HepG2 (cell line): ENCODE measurements around the gene ZFHX3. TPM values are rescaled to one million over a fixed set of nuclear protein-coding genes. Genes with fewer than 3 reads are reported as not detected.

Experiments used
- JUN ChIP-seq: sonication (generic); formaldehyde crosslinking; IDR thresholded peaks from 2 replicates; pipeline ENCODE4 v1.4.0; 2020; ENCODE audit warnings: mild to moderate bottlenecking, missing genetic modification reagents
- KDM4B ChIP-seq: sonication (generic); formaldehyde crosslinking; IDR thresholded peaks from 2 replicates; pipeline ENCODE4 v1.4.0; 2020; ENCODE audit warnings: missing genetic modification reagents
- MEIS2 ChIP-seq: sonication (generic); formaldehyde crosslinking; IDR thresholded peaks from 2 replicates; pipeline ENCODE4 v1.9.0; 2021; ENCODE audit warnings: mild to moderate bottlenecking, missing genetic modification reagents
- NFIC ChIP-seq: IDR thresholded peaks from 2 replicates; pipeline ENCODE4 v1.6.1; 2012; ENCODE audit warnings: mild to moderate bottlenecking, low read length, inconsistent platforms
- POLR2A ChIP-seq, 2 experiments: IDR thresholded peaks; 2 replicates each; pipeline ENCODE4 v1.6.1; 2011; ENCODE audit warnings: low read depth in 2 of 2, low read length in 2 of 2, mild to moderate bottlenecking in 1 of 2, moderate library complexity in 1 of 2; ENCODE audit not compliant: insufficient read depth in 1 of 2
- RFX3 ChIP-seq: IDR thresholded peaks from 2 replicates; pipeline ENCODE4 v1.6.1; 2016; ENCODE audit warnings: missing biosample characterization, missing genetic modification reagents
- SCMH1 ChIP-seq: sonication (generic); formaldehyde crosslinking; IDR thresholded peaks from 2 replicates; pipeline ENCODE4 v1.9.0; 2021; ENCODE audit warnings: missing genetic modification reagents, mild to moderate bottlenecking, borderline replicate concordance
- SP140L ChIP-seq: sonication (generic); formaldehyde crosslinking; IDR thresholded peaks from 2 replicates; pipeline ENCODE4 v1.4.0; 2020; ENCODE audit warnings: missing genetic modification reagents, borderline replicate concordance
- TARDBP ChIP-seq: sonication (generic); formaldehyde crosslinking; IDR thresholded peaks from 2 replicates; pipeline ENCODE4 v1.8.0; 2022; ENCODE audit warnings: mild to moderate bottlenecking, missing genetic modification reagents
- ZFX ChIP-seq: sonication (generic); formaldehyde crosslinking; IDR thresholded peaks from 2 replicates; pipeline ENCODE4 v1.4.0; 2020; ENCODE audit warnings: mild to moderate bottlenecking, low read depth, missing genetic modification reagents, moderate library complexity
- ZFY ChIP-seq: sonication (generic); formaldehyde crosslinking; IDR thresholded peaks from 2 replicates; pipeline ENCODE4 v1.4.0; 2020; ENCODE audit warnings: missing genetic modification reagents
- ZNF121 ChIP-seq: sonication (generic); formaldehyde crosslinking; IDR thresholded peaks from 2 replicates; pipeline ENCODE4 v1.5.0; 2020; ENCODE audit warnings: mild to moderate bottlenecking, missing genetic modification reagents
- ZNF460 ChIP-seq: sonication (generic); formaldehyde crosslinking; IDR thresholded peaks from 2 replicates; pipeline ENCODE4 v1.5.1; 2020; ENCODE audit warnings: missing genetic modification reagents, mild to moderate bottlenecking, borderline replicate concordance
- ZNF468 ChIP-seq: sonication (generic); formaldehyde crosslinking; IDR thresholded peaks from 2 replicates; pipeline ENCODE4 v1.8.0; 2022; ENCODE audit warnings: mild to moderate bottlenecking, moderate library complexity, missing genetic modification reagents
- ZNF572 ChIP-seq: sonication (generic); formaldehyde crosslinking; IDR thresholded peaks from 2 replicates; pipeline ENCODE4 v1.5.1; 2020; ENCODE audit warnings: mild to moderate bottlenecking, missing genetic modification reagents
- polyA plus RNA-seq, 8 experiments: library from polyadenylated mRNA; depleted of rRNA in 3 of 8; stranded (reverse) in 7 of 8; unstranded in 1 of 8; fragments of >200 nt; fragmentation: Illumina TruSeq in 4 of 8; extraction: Trizol in 4 of 8; gene quantifications; 2 replicates each; pipeline versions ENCODE4 v1.2.1 to v1.2.3, GENCODE V29; 2011 to 2016; ENCODE audit warnings: low read depth in 4 of 8, missing spikeins in 1 of 8, mixed read lengths in 1 of 8; ENCODE audit not compliant: insufficient read depth in 1 of 8
- total RNA-seq, 5 experiments: library from RNA; depleted of rRNA; stranded (reverse); fragments of >200 nt; fragmentation: Illumina TruSeq; extraction: Trizol; gene quantifications; 2 replicates each; pipeline ENCODE4 v1.2.3, GENCODE V29; 2016; ENCODE audit warnings: low read depth in 1 of 5
- TF ChIP-seq, protein P1 (sequence below): IDR thresholded peaks from 2 replicates; pipeline ENCODE4 v1.6.1; 2012; ENCODE audit warnings: low read depth, low read length, improper control_type of control experiment
- TF ChIP-seq, protein P2 (sequence below): sonication (generic); formaldehyde crosslinking; IDR thresholded peaks from 2 replicates; pipeline ENCODE4 v1.4.0; 2020; ENCODE audit warnings: missing genetic modification reagents

ZFHX3 gene
- total and polyA plus RNA-seq, 2 of the 13 experiments (the other 11 are each of a cell fraction or from before 2014, with no cell fraction given): 5.0 to 6.0 TPM

- TF ChIP-seq, protein P1, sequence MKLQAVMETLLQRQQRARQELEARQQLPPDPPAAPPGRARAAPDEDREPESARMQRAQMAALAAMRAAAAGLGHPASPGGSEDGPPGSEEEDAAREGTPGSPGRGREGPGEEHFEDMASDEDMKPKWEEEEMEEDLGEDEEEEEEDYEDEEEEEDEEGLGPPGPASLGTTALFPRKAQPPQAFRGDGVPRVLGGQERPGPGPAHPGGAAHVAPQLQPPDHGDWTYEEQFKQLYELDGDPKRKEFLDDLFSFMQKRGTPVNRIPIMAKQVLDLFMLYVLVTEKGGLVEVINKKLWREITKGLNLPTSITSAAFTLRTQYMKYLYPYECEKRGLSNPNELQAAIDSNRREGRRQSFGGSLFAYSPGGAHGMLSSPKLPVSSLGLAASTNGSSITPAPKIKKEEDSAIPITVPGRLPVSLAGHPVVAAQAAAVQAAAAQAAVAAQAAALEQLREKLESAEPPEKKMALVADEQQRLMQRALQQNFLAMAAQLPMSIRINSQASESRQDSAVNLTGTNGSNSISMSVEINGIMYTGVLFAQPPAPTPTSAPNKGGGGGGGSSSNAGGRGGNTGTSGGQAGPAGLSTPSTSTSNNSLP: no peak
- TF ChIP-seq NFIC: no peak
- TF ChIP-seq MEIS2: no peak
- TF ChIP-seq RFX3 (CRISPR knock-in tag): no peak
- no peak for TF ChIP-seq ZNF468
- TF ChIP-seq ZNF121 (CRISPR knock-in tag): peak; percentile 44; the same call in 1 of the 2 replicates
- no peak for TF ChIP-seq TARDBP
- TF ChIP-seq KDM4B: no peak
- TF ChIP-seq SCMH1 (CRISPR knock-in tag): no peak
- TF ChIP-seq, protein P2, sequence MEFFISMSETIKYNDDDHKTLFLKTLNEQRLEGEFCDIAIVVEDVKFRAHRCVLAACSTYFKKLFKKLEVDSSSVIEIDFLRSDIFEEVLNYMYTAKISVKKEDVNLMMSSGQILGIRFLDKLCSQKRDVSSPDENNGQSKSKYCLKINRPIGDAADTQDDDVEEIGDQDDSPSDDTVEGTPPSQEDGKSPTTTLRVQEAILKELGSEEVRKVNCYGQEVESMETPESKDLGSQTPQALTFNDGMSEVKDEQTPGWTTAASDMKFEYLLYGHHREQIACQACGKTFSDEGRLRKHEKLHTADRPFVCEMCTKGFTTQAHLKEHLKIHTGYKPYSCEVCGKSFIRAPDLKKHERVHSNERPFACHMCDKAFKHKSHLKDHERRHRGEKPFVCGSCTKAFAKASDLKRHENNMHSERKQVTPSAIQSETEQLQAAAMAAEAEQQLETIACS (CRISPR knock-in tag): no peak
- TF ChIP-seq JUN (CRISPR knock-in tag): no peak
- TF ChIP-seq ZFX: peak; percentile 32; the same call in 1 of the 2 replicates
- TF ChIP-seq ZNF572 (CRISPR knock-in tag): no peak
- no peak for TF ChIP-seq SP140L (CRISPR knock-in tag)
- TF ChIP-seq ZNF460: no peak
- 0 out of 2 replicates have a peak, but pooled peaks have one; percentile 25 for TF ChIP-seq ZFY
- TF ChIP-seq POLR2A (IDR thresholded peaks at IDR 0.05; ENCODE audit: insufficient read depth in 1 of 2, low read depth in 2 of 2, low read length in 2 of 2): no peak
These were observed 7.8 kb downstream of the ZFHX3 start (continued) for GRCh38 chr16:73040136-73040535.
